HEK293 (cell line): ENCODE measurements around the gene CFAP90.

Source experiments
- CTCF ChIA-PET: fragments of 350-600 bp; formaldehyde crosslinking; extraction: SDS; loops from one replicate; lab custom pipeline; 2021; ENCODE audit warnings: antibody characterized with exemption; lab: Yijun Ruan, JAX
- POLR2A ChIA-PET: fragments of 300-600 bp; formaldehyde crosslinking; extraction: SDS; loops from one replicate; lab custom pipeline; 2020; ENCODE audit warnings: antibody characterized with exemption, inconsistent platforms; lab: Yijun Ruan, JAX
- H3K27ac ChIP-seq: fragments of 200-500 bp; sonication (Bioruptor generic); 2 replicates; pipeline ENCODE4 v1.5.1; 2014; ENCODE audit warnings: low read depth, low read length, control low read depth, inconsistent platforms; ENCODE audit errors: extremely low read depth
- H3K36me3 ChIP-seq, 2 experiments: fragments of 200-500 bp in 1 of 2; sonication (Bioruptor generic) in 1 of 2; 1 replicate in 1 of 2; 2 replicates in 1 of 2; pipeline ENCODE4 v1.5.1; 2014 to 2017; ENCODE audit warnings: inconsistent platforms in 2 of 2, low read length in 2 of 2; ENCODE audit not compliant: control insufficient read depth in 2 of 2, insufficient read depth in 1 of 2
- H3K4me1 ChIP-seq: fragments of 200-500 bp; sonication (Bioruptor generic); 2 replicates; pipeline ENCODE4 v1.5.1; 2014; ENCODE audit warnings: mild to moderate bottlenecking, low read length, inconsistent platforms; ENCODE audit not compliant: control insufficient read depth, insufficient read depth
- H3K4me3 ChIP-seq: 2 replicates; pipeline ENCODE4 v1.5.1; 2011; ENCODE audit warnings: low read depth, mild to moderate bottlenecking, control low read depth, low read length, moderate library complexity
- H3K9me3 ChIP-seq: fragments of 200-500 bp; sonication (Bioruptor generic); 2 replicates; pipeline ENCODE4 v1.5.1; 2014; ENCODE audit warnings: low read depth, low read length, inconsistent platforms; ENCODE audit not compliant: control insufficient read depth, insufficient read depth
- BCL11B ChIP-seq: fragments of 450-650 bp; formaldehyde crosslinking; IDR thresholded peaks from 2 replicates; pipeline ENCODE4 v1.5.1; 2016; ENCODE audit warnings: low read depth, missing biosample characterization, missing genetic modification characterization
- GLI4 ChIP-seq: fragments of 450-650 bp; formaldehyde crosslinking; IDR thresholded peaks from 2 replicates; pipeline ENCODE4 v1.5.1; 2016; ENCODE audit warnings: missing biosample characterization, missing genetic modification characterization
- HOXA7 ChIP-seq: sonication (generic); formaldehyde crosslinking; IDR thresholded peaks from 2 replicates; pipeline ENCODE4 v1.8.1; 2022; ENCODE audit warnings: missing genetic modification reagents, borderline replicate concordance
- MYNN ChIP-seq: fragments of 450-650 bp; formaldehyde crosslinking; IDR thresholded peaks from 2 replicates; pipeline ENCODE4 v1.5.1; 2016; ENCODE audit warnings: missing biosample characterization, missing genetic modification characterization, borderline replicate concordance
- WT1 ChIP-seq: fragments of 450-650 bp; formaldehyde crosslinking; IDR thresholded peaks from 2 replicates; pipeline ENCODE4 v1.5.1; 2016; ENCODE audit warnings: missing biosample characterization, missing genetic modification characterization
- ZBTB7A ChIP-seq: fragments of 450-650 bp; formaldehyde crosslinking; IDR thresholded peaks from 2 replicates; pipeline ENCODE4 v1.5.1; 2016; ENCODE audit warnings: low read depth, missing biosample characterization, missing genetic modification characterization
- ZIC2 ChIP-seq: fragments of 450-650 bp; formaldehyde crosslinking; IDR thresholded peaks from 2 replicates; pipeline ENCODE4 v1.5.1; 2016; ENCODE audit warnings: missing biosample characterization, missing genetic modification characterization
- ZNF132 ChIP-seq: fragments of 450-650 bp; formaldehyde crosslinking; IDR thresholded peaks from 2 replicates; pipeline ENCODE4 v1.5.1; 2017; ENCODE audit warnings: missing biosample characterization, missing genetic modification characterization, borderline replicate concordance
- ZNF174 ChIP-seq: fragments of 450-650 bp; formaldehyde crosslinking; IDR thresholded peaks from 2 replicates; pipeline ENCODE4 v1.5.0; 2017; ENCODE audit warnings: missing biosample characterization, mild to moderate bottlenecking, missing genetic modification characterization
- ZNF214 ChIP-seq: fragments of 450-650 bp; formaldehyde crosslinking; IDR thresholded peaks from 2 replicates; pipeline ENCODE4 v1.5.1; 2017; ENCODE audit warnings: missing biosample characterization, mild to moderate bottlenecking, missing genetic modification characterization, borderline replicate concordance
- ZNF223 ChIP-seq: fragments of 450-650 bp; formaldehyde crosslinking; IDR thresholded peaks from 2 replicates; pipeline ENCODE4 v1.5.1; 2016; ENCODE audit warnings: missing biosample characterization, missing genetic modification characterization
- ZNF266 ChIP-seq: fragments of 450-650 bp; formaldehyde crosslinking; IDR thresholded peaks from 2 replicates; pipeline ENCODE4 v1.5.1; 2016; ENCODE audit warnings: missing biosample characterization, missing genetic modification characterization, low read depth
- ZNF501 ChIP-seq: fragments of 450-650 bp; formaldehyde crosslinking; IDR thresholded peaks from 2 replicates; pipeline ENCODE4 v1.5.1; 2016; ENCODE audit warnings: missing biosample characterization, missing genetic modification characterization
- ZNF621 ChIP-seq: fragments of 450-650 bp; formaldehyde crosslinking; IDR thresholded peaks from 2 replicates; pipeline ENCODE4 v1.5.1; 2017; ENCODE audit warnings: missing biosample characterization, missing genetic modification characterization
- TF ChIP-seq, protein P1 (sequence below): fragments of 450-650 bp; formaldehyde crosslinking; IDR thresholded peaks from 2 replicates; pipeline ENCODE4 v1.5.1; 2016; ENCODE audit warnings: missing biosample characterization, missing genetic modification characterization, borderline replicate concordance
- TF ChIP-seq, protein P2 (sequence below): fragments of 450-650 bp; formaldehyde crosslinking; IDR thresholded peaks from 2 replicates; pipeline ENCODE4 v1.5.1; 2016; ENCODE audit warnings: missing biosample characterization, missing genetic modification characterization
- TF ChIP-seq, protein P3 (sequence below): fragments of 450-650 bp; formaldehyde crosslinking; IDR thresholded peaks from 2 replicates; pipeline ENCODE4 v1.5.1; 2016; ENCODE audit warnings: missing biosample characterization, missing genetic modification characterization, low read depth
- TF ChIP-seq, protein P4 (sequence below): fragments of 450-650 bp; formaldehyde crosslinking; IDR thresholded peaks from 2 replicates; pipeline ENCODE4 v1.5.1; 2016; ENCODE audit warnings: missing biosample characterization, missing genetic modification characterization
- TF ChIP-seq, protein P5 (sequence below): fragments of 450-650 bp; formaldehyde crosslinking; IDR thresholded peaks from 2 replicates; pipeline ENCODE4 v1.5.1; 2016; ENCODE audit warnings: missing biosample characterization, missing genetic modification characterization

Gene CFAP90

DNA sequence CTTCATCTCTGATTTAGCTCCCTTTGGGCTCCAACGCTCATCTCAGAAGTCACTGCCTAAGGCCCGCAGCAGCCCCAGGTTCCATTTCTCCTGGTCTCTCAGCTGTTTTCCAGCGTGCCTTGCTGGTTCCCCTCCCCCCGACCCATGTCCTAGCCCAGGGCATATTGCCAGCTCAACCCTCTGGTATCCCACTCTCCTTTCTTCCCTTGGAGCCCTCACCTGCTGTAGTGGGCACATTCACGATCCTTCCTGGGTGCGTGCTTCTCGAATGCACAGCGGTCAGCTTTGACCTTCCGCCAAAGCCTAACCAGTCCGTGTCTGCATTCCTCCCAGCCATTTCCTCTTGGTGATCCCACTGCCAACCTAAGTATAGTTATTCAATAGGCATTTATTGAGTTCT is 36.1 kb downstream of the CFAP90 start:
- H3K27ac ChIP-seq: no peak overlapping the region
- H3K9me3 ChIP-seq: no peaks in the 10 kb centered on the region
- H3K4me1 ChIP-seq: peaks cover 3% of the 10 kb centered on the region; the same call in 1 of the 2 replicates
- ChIA-PET CTCF (interaction anchor here (0.6 to 5.2 kb wide), 13 partner anchors 10 to 1055 kb away, joined by 3 to 46 read pairs (median 6); partner anchors contain the start of gene CFAP90), POLR2A (no interaction called here)
- H3K36me3 ChIP-seq: no peaks in the 10 kb centered on the region
- no peak for TF ChIP-seq MYNN (tag by site-specific recombination)
- no peak for TF ChIP-seq ZNF223 (tag by site-specific recombination)
- TF ChIP-seq ZNF621 (tag by site-specific recombination): no peak
- TF ChIP-seq HOXA7 (CRISPR knock-in tag): no peak
- TF ChIP-seq, protein P1, sequence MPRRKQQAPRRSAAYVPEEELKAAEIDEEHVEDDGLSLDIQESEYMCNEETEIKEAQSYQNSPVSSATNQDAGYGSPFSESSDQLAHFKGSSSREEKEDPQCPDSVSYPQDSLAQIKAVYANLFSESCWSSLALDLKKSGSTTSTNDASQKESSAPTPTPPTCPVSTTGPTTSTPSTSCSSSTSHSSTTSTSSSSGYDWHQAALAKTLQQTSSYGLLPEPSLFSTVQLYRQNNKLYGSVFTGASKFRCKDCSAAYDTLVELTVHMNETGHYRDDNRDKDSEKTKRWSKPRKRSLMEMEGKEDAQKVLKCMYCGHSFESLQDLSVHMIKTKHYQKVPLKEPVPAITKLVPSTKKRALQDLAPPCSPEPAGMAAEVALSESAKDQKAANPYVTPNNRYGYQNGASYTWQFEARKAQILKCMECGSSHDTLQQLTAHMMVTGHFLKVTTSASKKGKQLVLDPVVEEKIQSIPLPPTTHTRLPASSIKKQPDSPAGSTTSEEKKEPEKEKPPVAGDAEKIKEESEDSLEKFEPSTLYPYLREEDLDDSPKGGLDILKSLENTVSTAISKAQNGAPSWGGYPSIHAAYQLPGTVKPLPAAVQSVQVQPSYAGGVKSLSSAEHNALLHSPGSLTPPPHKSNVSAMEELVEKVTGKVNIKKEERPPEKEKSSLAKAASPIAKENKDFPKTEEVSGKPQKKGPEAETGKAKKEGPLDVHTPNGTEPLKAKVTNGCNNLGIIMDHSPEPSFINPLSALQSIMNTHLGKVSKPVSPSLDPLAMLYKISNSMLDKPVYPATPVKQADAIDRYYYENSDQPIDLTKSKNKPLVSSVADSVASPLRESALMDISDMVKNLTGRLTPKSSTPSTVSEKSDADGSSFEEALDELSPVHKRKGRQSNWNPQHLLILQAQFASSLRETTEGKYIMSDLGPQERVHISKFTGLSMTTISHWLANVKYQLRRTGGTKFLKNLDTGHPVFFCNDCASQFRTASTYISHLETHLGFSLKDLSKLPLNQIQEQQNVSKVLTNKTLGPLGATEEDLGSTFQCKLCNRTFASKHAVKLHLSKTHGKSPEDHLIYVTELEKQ (tag by site-specific recombination): no peak
- no peak for TF ChIP-seq BCL11B (tag by site-specific recombination)
- no peak for TF ChIP-seq ZNF266 (tag by site-specific recombination)
- no peak for TF ChIP-seq ZNF501
- TF ChIP-seq, protein P2, sequence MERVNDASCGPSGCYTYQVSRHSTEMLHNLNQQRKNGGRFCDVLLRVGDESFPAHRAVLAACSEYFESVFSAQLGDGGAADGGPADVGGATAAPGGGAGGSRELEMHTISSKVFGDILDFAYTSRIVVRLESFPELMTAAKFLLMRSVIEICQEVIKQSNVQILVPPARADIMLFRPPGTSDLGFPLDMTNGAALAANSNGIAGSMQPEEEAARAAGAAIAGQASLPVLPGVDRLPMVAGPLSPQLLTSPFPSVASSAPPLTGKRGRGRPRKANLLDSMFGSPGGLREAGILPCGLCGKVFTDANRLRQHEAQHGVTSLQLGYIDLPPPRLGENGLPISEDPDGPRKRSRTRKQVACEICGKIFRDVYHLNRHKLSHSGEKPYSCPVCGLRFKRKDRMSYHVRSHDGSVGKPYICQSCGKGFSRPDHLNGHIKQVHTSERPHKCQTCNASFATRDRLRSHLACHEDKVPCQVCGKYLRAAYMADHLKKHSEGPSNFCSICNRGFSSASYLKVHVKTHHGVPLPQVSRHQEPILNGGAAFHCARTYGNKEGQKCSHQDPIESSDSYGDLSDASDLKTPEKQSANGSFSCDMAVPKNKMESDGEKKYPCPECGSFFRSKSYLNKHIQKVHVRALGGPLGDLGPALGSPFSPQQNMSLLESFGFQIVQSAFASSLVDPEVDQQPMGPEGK (tag by site-specific recombination): no peak
- TF ChIP-seq ZIC2 (tag by site-specific recombination): no peak
- H3K4me3 ChIP-seq: no peak overlapping the region

DNA sequence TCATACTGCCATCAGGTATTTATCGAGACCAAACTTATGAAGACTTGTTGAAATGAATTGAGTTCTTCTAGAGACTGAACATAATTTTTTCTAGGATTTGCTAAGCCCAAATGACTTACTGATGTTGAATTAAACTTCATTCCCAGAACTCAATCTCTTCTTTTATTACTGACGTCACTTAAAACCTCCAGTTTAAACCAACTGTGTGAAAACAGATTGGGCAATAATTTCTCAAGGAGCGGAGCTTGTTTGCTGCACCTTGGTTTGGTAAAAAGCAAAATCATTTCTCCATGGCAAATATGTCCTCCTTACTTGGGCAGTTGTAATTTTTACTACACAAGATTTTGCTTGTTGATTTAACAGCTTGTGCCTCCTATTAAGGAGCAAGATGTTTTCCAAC is 37.4 kb downstream of the CFAP90 start:
- Histone ChIP-seq H3K9me3 (no peaks in the 10 kb centered on the region), H3K36me3 (no peaks in the 10 kb centered on the region), H3K4me3 (no peak overlapping the region), H3K27ac (no peak overlapping the region), H3K4me1 (peaks cover 3% of the 10 kb centered on the region; the same call in 1 of the 2 replicates)
- ChIA-PET POLR2A (no interaction called here), CTCF (interaction anchor here (0.7 to 5.2 kb wide), 8 partner anchors 9 to 553 kb away, joined by 3 to 46 read pairs (median 4); no protein-coding TSS in a partner anchor)
- TF ChIP-seq, protein P3, sequence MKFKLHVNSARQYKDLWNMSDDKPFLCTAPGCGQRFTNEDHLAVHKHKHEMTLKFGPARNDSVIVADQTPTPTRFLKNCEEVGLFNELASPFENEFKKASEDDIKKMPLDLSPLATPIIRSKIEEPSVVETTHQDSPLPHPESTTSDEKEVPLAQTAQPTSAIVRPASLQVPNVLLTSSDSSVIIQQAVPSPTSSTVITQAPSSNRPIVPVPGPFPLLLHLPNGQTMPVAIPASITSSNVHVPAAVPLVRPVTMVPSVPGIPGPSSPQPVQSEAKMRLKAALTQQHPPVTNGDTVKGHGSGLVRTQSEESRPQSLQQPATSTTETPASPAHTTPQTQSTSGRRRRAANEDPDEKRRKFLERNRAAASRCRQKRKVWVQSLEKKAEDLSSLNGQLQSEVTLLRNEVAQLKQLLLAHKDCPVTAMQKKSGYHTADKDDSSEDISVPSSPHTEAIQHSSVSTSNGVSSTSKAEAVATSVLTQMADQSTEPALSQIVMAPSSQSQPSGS (tag by site-specific recombination): peak; percentile 82
- TF ChIP-seq, protein P4, sequence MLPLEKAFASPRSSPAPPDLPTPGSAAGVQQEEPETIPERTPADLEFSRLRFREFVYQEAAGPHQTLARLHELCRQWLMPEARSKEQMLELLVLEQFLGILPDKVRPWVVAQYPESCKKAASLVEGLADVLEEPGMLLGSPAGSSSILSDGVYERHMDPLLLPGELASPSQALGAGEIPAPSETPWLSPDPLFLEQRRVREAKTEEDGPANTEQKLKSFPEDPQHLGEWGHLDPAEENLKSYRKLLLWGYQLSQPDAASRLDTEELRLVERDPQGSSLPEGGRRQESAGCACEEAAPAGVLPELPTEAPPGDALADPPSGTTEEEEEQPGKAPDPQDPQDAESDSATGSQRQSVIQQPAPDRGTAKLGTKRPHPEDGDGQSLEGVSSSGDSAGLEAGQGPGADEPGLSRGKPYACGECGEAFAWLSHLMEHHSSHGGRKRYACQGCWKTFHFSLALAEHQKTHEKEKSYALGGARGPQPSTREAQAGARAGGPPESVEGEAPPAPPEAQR (tag by site-specific recombination): no peak

DNA sequence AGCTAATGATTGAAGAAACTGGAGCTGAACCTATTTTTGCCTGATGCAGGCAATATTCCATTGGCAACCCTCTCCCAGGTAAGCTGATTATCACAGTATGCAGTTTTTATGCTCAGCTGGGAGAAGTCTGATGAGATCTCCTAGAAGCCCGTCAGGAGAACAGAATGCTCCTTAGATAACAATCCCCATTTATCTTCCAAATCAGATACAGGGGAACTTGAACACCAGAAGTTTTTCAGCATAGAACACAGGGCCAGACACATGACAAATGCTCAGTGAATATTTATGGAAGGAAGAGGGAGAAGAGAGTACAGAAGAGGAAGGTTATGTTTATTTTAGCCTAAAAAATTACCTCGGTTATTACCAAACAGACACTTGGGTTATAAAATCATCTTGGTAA is 37.9 kb downstream of the CFAP90 start:
- Histone ChIP-seq H3K4me1 (peaks cover 3% of the 10 kb centered on the region; the same call in 1 of the 2 replicates), H3K36me3 (no peaks in the 10 kb centered on the region), H3K4me3 (no peak overlapping the region), H3K27ac (no peak overlapping the region), H3K9me3 (no peaks in the 10 kb centered on the region)
- ChIA-PET POLR2A (no interaction called here), CTCF (interaction anchor here (1.2 to 5.2 kb wide), 3 partner anchors 20 to 58 kb away, joined by 4 to 46 read pairs (median 32); partner anchors contain the start of gene CFAP90)
- TF ChIP-seq ZNF132 (no peak), ZNF174 (no peak), ZNF214 (tag by site-specific recombination) (no peak), GLI4 (no peak), ZBTB7A (tag by site-specific recombination) (no peak), WT1 (tag by site-specific recombination) (no peak)
- TF ChIP-seq, protein P3 (tag by site-specific recombination): no peak
- TF ChIP-seq, protein P5, sequence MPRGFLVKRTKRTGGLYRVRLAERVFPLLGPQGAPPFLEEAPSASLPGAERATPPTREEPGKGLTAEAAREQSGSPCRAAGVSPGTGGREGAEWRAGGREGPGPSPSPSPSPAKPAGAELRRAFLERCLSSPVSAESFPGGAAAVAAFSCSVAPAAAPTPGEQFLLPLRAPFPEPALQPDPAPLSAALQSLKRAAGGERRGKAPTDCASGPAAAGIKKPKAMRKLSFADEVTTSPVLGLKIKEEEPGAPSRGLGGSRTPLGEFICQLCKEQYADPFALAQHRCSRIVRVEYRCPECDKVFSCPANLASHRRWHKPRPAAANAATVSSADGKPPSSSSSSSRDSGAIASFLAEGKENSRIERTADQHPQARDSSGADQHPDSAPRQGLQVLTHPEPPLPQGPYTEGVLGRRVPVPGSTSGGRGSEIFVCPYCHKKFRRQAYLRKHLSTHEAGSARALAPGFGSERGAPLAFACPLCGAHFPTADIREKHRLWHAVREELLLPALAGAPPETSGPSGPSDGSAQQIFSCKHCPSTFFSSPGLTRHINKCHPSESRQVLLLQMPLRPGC (tag by site-specific recombination): no peak
